DND-41 (cell line): ENCODE data around the gene KITLG.

Experiments used
- CTCF ChIP-seq: IDR thresholded peaks from 2 replicates; pipeline ENCODE4 v1.5.1; 2012; ENCODE audit warnings: borderline replicate concordance, low read length, moderate library complexity, mild to moderate bottlenecking; ENCODE audit not compliant: poor library complexity, severe bottlenecking; ENCODE audit errors: extremely low read depth
- EZH2 ChIP-seq: IDR thresholded peaks from 3 replicates; pipeline ENCODE4 v1.6.1; 2012; ENCODE audit warnings: borderline replicate concordance, low read depth, mild to moderate bottlenecking, moderate library complexity, low read length, inconsistent platforms; ENCODE audit not compliant: severe bottlenecking

GRCh38 chr12:88625356-88625755, 45.1 kb upstream of the KITLG start:
- TF ChIP-seq CTCF: no peak
- TF ChIP-seq EZH2: no peak
